ENCODE measurements around the gene POLR2A. TPM values are rescaled to one million over a fixed set of nuclear protein-coding genes. Genes with fewer than 3 reads are reported as not detected.
A peak's percentile ranks its signal among the peaks of the same experiment; 100 is the strongest.
"Not testable (repeated sequence)": the region's sequence is repeated elsewhere in the genome, so short reads cannot be mapped to it uniquely, and the experiment has no call there.

The POLR2A gene
- total RNA-seq, 2 donors from 2014 or later, result 36.3 to 124 TPM

DNA sequence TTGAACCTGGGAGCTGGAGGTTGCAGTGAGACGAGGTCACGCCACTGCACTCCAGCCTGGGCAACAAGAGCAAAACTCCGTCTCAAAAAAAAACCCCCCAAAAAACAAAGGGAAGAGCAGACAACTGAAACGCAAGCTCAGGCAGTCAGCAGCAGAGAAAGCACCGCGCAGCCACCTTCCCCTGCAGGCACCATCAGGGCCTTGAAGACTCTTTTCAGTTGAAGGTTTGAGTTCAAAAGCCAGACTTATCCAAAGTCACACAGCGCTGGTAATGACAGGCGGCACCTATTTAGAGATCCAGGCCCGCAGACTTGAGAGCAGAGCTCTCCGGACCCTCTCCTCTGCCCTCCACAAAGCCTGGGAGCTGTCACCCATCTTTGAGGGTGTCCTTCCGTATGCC lies 15.9 kb upstream of the POLR2A start:
- intact Hi-C loops (cut with DNase I), result no loop called here
- Histone ChIP-seq H3K27me3 (no peaks in the 10 kb centered on the region), H3K36me3 (replicated peaks in 1 of 2; ENCODE audit: insufficient read depth in 1 of 2, low read depth in 2 of 2) (peaks cover 0 to 5% of the 10 kb centered on the region in 2 donors), H3K4me1 (peaks cover 63% of the 10 kb centered on the region), H3K27ac (no peak overlapping the region), H3K4me3 (no peak overlapping the region), H3K9me3 (no peaks in the 10 kb centered on the region)
- WGBS, 2 donors, result 97% methylated on average over 11 of the region's 11 CpGs
- no peak for TF ChIP-seq POLR2A (IDR thresholded peaks at IDR 0.05)
- TF ChIP-seq, protein P1, sequence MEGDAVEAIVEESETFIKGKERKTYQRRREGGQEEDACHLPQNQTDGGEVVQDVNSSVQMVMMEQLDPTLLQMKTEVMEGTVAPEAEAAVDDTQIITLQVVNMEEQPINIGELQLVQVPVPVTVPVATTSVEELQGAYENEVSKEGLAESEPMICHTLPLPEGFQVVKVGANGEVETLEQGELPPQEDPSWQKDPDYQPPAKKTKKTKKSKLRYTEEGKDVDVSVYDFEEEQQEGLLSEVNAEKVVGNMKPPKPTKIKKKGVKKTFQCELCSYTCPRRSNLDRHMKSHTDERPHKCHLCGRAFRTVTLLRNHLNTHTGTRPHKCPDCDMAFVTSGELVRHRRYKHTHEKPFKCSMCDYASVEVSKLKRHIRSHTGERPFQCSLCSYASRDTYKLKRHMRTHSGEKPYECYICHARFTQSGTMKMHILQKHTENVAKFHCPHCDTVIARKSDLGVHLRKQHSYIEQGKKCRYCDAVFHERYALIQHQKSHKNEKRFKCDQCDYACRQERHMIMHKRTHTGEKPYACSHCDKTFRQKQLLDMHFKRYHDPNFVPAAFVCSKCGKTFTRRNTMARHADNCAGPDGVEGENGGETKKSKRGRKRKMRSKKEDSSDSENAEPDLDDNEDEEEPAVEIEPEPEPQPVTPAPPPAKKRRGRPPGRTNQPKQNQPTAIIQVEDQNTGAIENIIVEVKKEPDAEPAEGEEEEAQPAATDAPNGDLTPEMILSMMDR (IDR thresholded peaks at IDR 0.05), result no peak
- ATAC-seq, result no peak
- no peak for DNase-seq

DNA sequence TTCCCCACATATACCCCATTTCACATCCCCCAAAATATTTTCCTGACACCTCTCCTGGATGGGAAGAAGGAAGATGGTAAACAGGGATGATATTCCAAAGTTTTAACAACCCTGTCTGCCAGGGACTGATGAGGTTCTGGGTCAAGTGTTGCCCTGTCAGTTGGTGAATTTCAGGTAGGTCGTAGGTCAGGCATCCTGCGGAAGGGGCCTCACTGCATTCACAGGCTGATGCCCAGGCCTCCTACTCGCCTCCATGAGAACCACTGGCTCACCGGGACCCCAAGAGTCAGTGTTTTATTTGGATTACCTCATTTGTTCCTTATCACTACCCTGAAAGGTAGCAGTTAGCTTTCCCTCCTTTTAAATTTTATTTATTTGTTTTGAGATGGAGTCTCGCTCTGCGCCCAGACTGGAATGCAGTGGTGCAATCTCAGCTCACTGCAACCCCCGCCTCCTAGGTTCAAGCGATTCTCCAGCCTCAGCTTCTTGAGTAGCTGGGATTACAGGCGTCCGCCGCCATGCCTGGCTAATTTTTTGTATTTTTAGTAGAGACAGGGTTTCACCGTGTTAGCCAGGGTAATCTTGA lies 15.3 kb upstream of the POLR2A start:
- TF ChIP-seq POLR2A (IDR thresholded peaks at IDR 0.05), result no peak
- TF ChIP-seq, protein P1 (IDR thresholded peaks at IDR 0.05), result no peak
- H3K4me3 ChIP-seq, result no peak overlapping the region
- 75 to 77% methylated on average over 12 of the region's 12 CpGs for WGBS, 2 donors
- intact Hi-C loops (cut with DNase I), result no loop called here
- H3K4me1 ChIP-seq, result peaks cover 63% of the 10 kb centered on the region
- peaks cover 0 to under 1% of the 10 kb centered on the region in 2 donors for H3K36me3 ChIP-seq (replicated peaks in 1 of 2; ENCODE audit: insufficient read depth in 1 of 2, low read depth in 2 of 2)
- peak overlapping the region in 1 of 4 donors; percentile 27 for H3K27ac ChIP-seq
- no peaks in the 10 kb centered on the region for H3K27me3 ChIP-seq
- no peak for DNase-seq
- H3K9me3 ChIP-seq, result no peaks in the 10 kb centered on the region
- ATAC-seq, result no peak

DNA sequence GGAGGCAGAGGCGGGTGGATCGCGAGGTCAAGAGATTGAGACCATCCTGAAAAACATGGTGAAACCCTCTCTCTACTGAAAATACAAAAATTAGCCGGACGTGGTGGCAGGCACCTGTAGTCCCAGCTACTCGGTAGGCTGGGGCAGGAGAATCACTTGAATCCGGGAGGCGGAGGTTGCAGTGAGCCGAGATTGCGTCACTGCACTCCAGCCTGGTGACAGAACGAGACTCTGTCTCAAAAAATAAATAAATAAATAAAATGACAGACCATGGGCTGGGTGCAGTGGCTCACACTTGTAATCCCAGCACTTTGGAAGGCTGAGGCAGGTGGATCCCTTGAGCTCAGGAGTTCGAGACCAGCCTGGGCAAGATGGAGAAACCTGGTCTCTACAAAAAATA lies 14.3 kb upstream of the POLR2A start:
- Histone ChIP-seq H3K27ac (peak overlapping the region in 3 of 4 donors; percentile 81 to 94 (median 88)), H3K4me1 (peaks cover 69% of the 10 kb centered on the region)
- intact Hi-C loops (cut with DNase I); H3K9me3 ChIP-seq; ATAC-seq; H3K36me3 ChIP-seq (replicated peaks in 1 of 2; ENCODE audit: insufficient read depth in 1 of 2, low read depth in 2 of 2); H3K4me3 ChIP-seq; H3K27me3 ChIP-seq; DNase-seq: not testable (repeated sequence)
- 94% methylated on average over 12 of the region's 12 CpGs for WGBS, 2 donors

DNA sequence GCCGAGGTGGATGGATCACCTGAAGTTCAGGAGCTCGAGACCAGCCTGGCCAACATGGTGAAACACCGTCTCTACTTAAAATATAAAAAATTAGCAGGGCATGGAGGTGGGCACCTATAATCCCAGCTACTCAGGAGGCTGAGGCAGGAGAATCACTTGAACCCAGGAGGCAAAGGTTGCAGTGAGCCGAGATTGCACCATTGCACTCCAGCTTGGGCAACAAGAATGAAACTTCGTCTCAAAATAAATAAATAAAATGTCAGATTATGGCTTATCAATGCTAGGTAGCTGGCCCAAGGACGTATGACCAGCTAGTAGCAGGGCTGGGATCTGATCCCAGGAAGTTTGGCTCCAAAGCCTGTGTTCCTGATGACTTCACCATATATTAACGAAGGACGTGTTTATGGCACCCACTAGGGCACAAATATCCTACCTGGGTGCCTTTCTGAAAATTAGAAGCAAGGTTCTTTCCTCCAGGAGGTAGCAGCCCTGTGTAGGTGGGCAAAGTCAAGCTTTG lies 13.7 kb upstream of the POLR2A start:
- H3K4me1 ChIP-seq, result peaks cover 76% of the 10 kb centered on the region
- DNase-seq, result peak; percentile 77 to 92 (median 84)
- H3K4me3 ChIP-seq; intact Hi-C loops (cut with DNase I); H3K9me3 ChIP-seq; H3K27me3 ChIP-seq; H3K36me3 ChIP-seq (replicated peaks in 1 of 2; ENCODE audit: insufficient read depth in 1 of 2, low read depth in 2 of 2): not testable (repeated sequence)
- peak overlapping the region; percentile 75 to 94 (median 84) for H3K27ac ChIP-seq
- peak; percentile 96 for ATAC-seq
- WGBS, 2 donors, result 41 to 54% methylated on average over 6 to 8 of the region's 8 CpGs
- TF ChIP-seq, protein P1 (IDR thresholded peaks at IDR 0.05), result peak in 2 of 7 experiments; percentile 16 to 38
- TF ChIP-seq POLR2A (IDR thresholded peaks at IDR 0.05), result peak in 2 of 3 donors; percentile 18 to 37

DNA sequence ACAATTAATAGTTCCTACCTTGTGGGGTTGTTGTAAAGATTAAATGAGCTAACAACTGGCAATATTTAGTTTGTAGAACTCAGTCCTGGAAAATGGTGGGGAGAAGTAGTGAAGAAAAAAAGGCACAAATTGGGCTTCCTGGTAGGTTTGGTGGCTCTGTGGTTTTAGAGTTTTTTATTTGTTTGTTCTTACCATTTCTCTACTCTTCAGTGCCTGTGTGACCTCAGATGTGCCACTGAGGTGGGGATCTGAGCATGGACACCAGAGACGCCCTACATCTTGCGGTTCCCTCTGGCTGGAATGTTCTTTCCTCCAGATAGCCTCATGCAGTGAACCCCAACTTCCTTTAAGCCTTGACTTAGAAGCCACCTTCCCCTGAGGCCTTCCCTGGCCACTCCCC lies 12.4 kb upstream of the POLR2A start:
- 78 to 88% methylated on average over 2 of the region's 2 CpGs for WGBS, 2 donors
- Histone ChIP-seq H3K9me3 (no peaks in the 10 kb centered on the region), H3K4me3 (no peak overlapping the region), H3K4me1 (peaks cover 79% of the 10 kb centered on the region), H3K27ac (peak overlapping the region in 3 of 4 donors; percentile 81 to 94 (median 88)), H3K36me3 (replicated peaks in 1 of 2; ENCODE audit: insufficient read depth in 1 of 2, low read depth in 2 of 2) (no peaks in the 10 kb centered on the region), H3K27me3 (no peaks in the 10 kb centered on the region)
- no peak for TF ChIP-seq POLR2A (IDR thresholded peaks at IDR 0.05)
- TF ChIP-seq, protein P1 (IDR thresholded peaks at IDR 0.05), result no peak
- DNase-seq (no peak), ATAC-seq (no peak)
- intact Hi-C loops (cut with DNase I), result no loop called here

DNA sequence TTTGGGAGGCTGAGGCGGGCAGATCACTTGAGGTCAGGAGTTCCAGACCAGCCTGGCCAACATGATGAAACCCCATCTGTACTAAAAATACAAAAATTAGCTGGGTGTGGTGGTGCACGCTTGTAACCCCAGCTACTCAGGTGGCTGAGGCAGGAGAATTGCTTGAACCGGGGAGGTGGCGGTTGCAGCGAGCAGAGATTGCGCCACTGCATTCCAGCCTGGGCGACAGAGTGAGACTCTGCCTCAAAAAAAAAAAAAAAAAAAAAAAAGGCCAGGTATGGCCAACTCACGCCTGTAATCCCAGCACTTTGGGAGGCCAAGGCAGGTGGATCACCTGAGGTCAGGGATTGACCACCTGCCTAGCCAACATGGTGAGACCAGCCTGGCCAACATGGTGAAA lies 9.4 kb upstream of the POLR2A start:
- H3K27me3 ChIP-seq; intact Hi-C loops (cut with DNase I); H3K9me3 ChIP-seq; H3K36me3 ChIP-seq (replicated peaks in 1 of 2; ENCODE audit: insufficient read depth in 1 of 2, low read depth in 2 of 2); H3K4me3 ChIP-seq; ATAC-seq; DNase-seq: not testable (repeated sequence)
- Histone ChIP-seq H3K4me1 (peaks cover 72% of the 10 kb centered on the region), H3K27ac (peak overlapping the region in 2 of 4 donors; percentile 51 to 99)
- WGBS, 2 donors, result 78% methylated on average over 8 of the region's 8 CpGs

All from body of pancreas (tissue), 4 donors.